K562 (cell line): ENCODE data around the gene B3GNT4. TPM values are rescaled to one million over a fixed set of nuclear protein-coding genes. Genes with fewer than 3 reads are reported as not detected.

Source experiments
- ATAC-seq: fragments of 200-7000 bp; cut with Tn5 transposase; 3 replicates; pipeline ENCODE4 v1.9.1; 2020; ENCODE audit warnings: moderate library complexity
- BruUV-seq: library from RNA; stranded (reverse); fragments of 400-500 nt; replicated peaks from 2 replicates; lab custom pipeline; 2021; lab: Mats Ljungman, UMichigan
- CTCF ChIA-PET: fragments of 300-600 bp; formaldehyde crosslinking; extraction: SDS; loops from one replicate; lab custom pipeline; 2021; ENCODE audit warnings: low intra/inter-chr PET ratio; lab: Yijun Ruan, JAX
- POLR2A ChIA-PET: fragments of 300-600, 350-650 bp; sonication (Branson Sonifier 250); formaldehyde crosslinking; extraction: SDS; loops from one replicate; lab custom pipeline; 2021; ENCODE audit warnings: antibody characterized with exemption, inconsistent platforms; lab: Yijun Ruan, JAX
- DNase-seq, 4 experiments: peaks; one replicate each; pipeline versions ENCODE4 v3.0.0 to v3.0.0-alpha.2; 2011 to 2018; ENCODE audit warnings: low spot score in 3 of 4, mixed read lengths in 3 of 4; ENCODE audit errors: extremely low read depth in 1 of 4
- FAIRE-seq: peaks from 2 replicates; lab custom pipeline; 2011; peaks lifted over from hg19 to GRCh38; lab: Jason Lieb, UNC
- H2AFZ ChIP-seq: 2 replicates; pipeline ENCODE4 v1.6.0; 2011; ENCODE audit warnings: low read depth, low read length, control low read depth, inconsistent platforms
- H3K27ac ChIP-seq: fragments of 200-600 bp; 3 replicates; pipeline ENCODE4 v1.8.0; 2011; ENCODE audit warnings: low read depth, mild to moderate bottlenecking, control low read depth, inconsistent platforms, low read length, moderate library complexity, mixed read lengths; ENCODE audit errors: extremely low read depth
- H3K27me3 ChIP-seq, 2 experiments: fragments of 300-600 bp in 1 of 2; 2 replicates in 1 of 2; 3 replicates in 1 of 2; pipeline versions ENCODE4 v1.6.0 to v1.8.0; 2011; ENCODE audit warnings: inconsistent platforms in 2 of 2, low read length in 2 of 2, mild to moderate bottlenecking in 1 of 2, mixed read lengths in 1 of 2, moderate library complexity in 1 of 2; ENCODE audit not compliant: control insufficient read depth in 2 of 2, insufficient read depth in 2 of 2
- H3K36me3 ChIP-seq: fragments of 300-600 bp; 3 replicates; pipeline ENCODE4 v1.8.0; 2011; ENCODE audit warnings: mild to moderate bottlenecking, low read length, inconsistent platforms; ENCODE audit not compliant: control insufficient read depth, insufficient read depth
- H3K4me1 ChIP-seq, 2 experiments: fragments of 200-600 bp in 1 of 2; replicated peaks in 1 of 2; 2 replicates in 1 of 2; 3 replicates in 1 of 2; pipeline versions ENCODE4 v1.5.1 to v1.8.0; 2011; ENCODE audit warnings: inconsistent platforms in 2 of 2, low read length in 2 of 2, mild to moderate bottlenecking in 1 of 2, mixed read lengths in 1 of 2, moderate library complexity in 1 of 2; ENCODE audit not compliant: control insufficient read depth in 2 of 2, insufficient read depth in 2 of 2
- H3K4me2 ChIP-seq: 2 replicates; pipeline ENCODE4 v1.6.1; 2011; ENCODE audit warnings: low read length, control low read depth, inconsistent platforms, mixed read lengths; ENCODE audit not compliant: insufficient read depth
- H3K4me3 ChIP-seq: fragments of 200-600 bp; sonication (generic), shearing (Covaris generic); 2 replicates; pipeline ENCODE4 v1.5.1; 2016; ENCODE audit warnings: control low read depth, inconsistent platforms
- H3K79me2 ChIP-seq: fragments of 200-600 bp; 3 replicates; pipeline ENCODE4 v1.8.0; 2011; ENCODE audit warnings: low read length, inconsistent platforms; ENCODE audit not compliant: control insufficient read depth, insufficient read depth
- H3K9ac ChIP-seq, 2 experiments: 2 replicates each; pipeline versions ENCODE4 v1.6.0 to v1.6.1; 2011; ENCODE audit warnings: low read depth in 2 of 2, low read length in 2 of 2, control low read depth in 1 of 2, inconsistent platforms in 1 of 2, mild to moderate bottlenecking in 1 of 2, mixed read lengths in 1 of 2; ENCODE audit not compliant: insufficient read depth in 1 of 2
- H3K9me1 ChIP-seq: one replicate; pipeline ENCODE4 v1.6.0; 2011; ENCODE audit warnings: inconsistent platforms, mild to moderate bottlenecking, low read length, moderate library complexity; ENCODE audit not compliant: control insufficient read depth, insufficient read depth
- H3K9me3 ChIP-seq: replicated peaks from 2 replicates; pipeline ENCODE4 v1.5.1; 2011; ENCODE audit warnings: low read depth, low read length, inconsistent platforms; ENCODE audit not compliant: control insufficient read depth, insufficient read depth
- H4K20me1 ChIP-seq: replicated peaks from 2 replicates; pipeline ENCODE4 v1.6.1; 2011; ENCODE audit warnings: low read length, inconsistent platforms, mixed read lengths; ENCODE audit not compliant: control insufficient read depth, insufficient read depth
- BCOR ChIP-seq: fragments of 450-650 bp; IDR thresholded peaks from 2 replicates; pipeline ENCODE4 v1.6.1; 2016
- CBX3 ChIP-seq, 2 experiments: IDR thresholded peaks; 1 replicate in 1 of 2; 2 replicates in 1 of 2; pipeline ENCODE4 v1.6.1; 2012; ENCODE audit warnings: inconsistent platforms in 2 of 2, low read length in 2 of 2, borderline replicate concordance in 1 of 2, control low read depth in 1 of 2
- KDM1A ChIP-seq, 2 experiments: fragments of 450-650 bp; IDR thresholded peaks; 2 replicates each; pipeline ENCODE4 v1.6.1; 2016; ENCODE audit warnings: mild to moderate bottlenecking in 2 of 2
- RBM25 ChIP-seq: fragments of 200-400 bp; formaldehyde crosslinking; IDR thresholded peaks from 2 replicates; pipeline ENCODE4 v1.6.1; 2018; ENCODE audit warnings: low read length, low read depth, moderate library complexity; ENCODE audit not compliant: severe bottlenecking
- SMARCE1 ChIP-seq: fragments of 450-650 bp; IDR thresholded peaks from 2 replicates; pipeline ENCODE4 v1.7.1; 2016; ENCODE audit warnings: mild to moderate bottlenecking
- ZNF121 ChIP-seq: sonication (generic); formaldehyde crosslinking; conservative IDR thresholded peaks from 2 replicates; pipeline ENCODE4 v1.8.0; 2022; ENCODE audit warnings: missing genetic modification reagents
- ZNF324 ChIP-seq: fragments of 250-450 bp; sonication (Bioruptor Pico); IDR thresholded peaks from 2 replicates; pipeline ENCODE4 v1.4.0; 2020; ENCODE audit warnings: mild to moderate bottlenecking
- WGBS: fragments of 100-300 bp; shearing (Covaris generic); methylation state at CpG from one replicate; pipeline ENCODE4 v1.1.6; 2016; ENCODE audit warnings: low coverage, mixed read lengths; ENCODE audit not compliant: insufficient coverage; ENCODE audit errors: missing lambda C conversion rate; 5-methylcytosine and 5-hydroxymethylcytosine counted together
- in situ Hi-C: fragments of 300-500 bp; cut with MboI; formaldehyde crosslinking; loops from 4 replicates; pipeline ENCODE4 v1.15.0; 2018; ENCODE audit warnings: inconsistent platforms, mixed read lengths
- intact Hi-C: fragments of 100-400 bp; cut with micrococcal nuclease; formaldehyde crosslinking; loops from 2 replicates; pipeline ENCODE4 v1.14.2; 2022
- polyA plus RNA-seq, 8 experiments: library from polyadenylated mRNA; depleted of rRNA in 4 of 8; stranded (reverse) in 5 of 8; unstranded in 3 of 8; fragments of >200 nt; fragmentation: Nextera tagmentation in 2 of 8; fragmentation: Illumina TruSeq in 1 of 8; extraction: Ambion mirVana in 2 of 8; extraction: Trizol in 1 of 8; gene quantifications; 2 replicates each; pipeline versions ENCODE4 v1.2.1 to v1.2.3, GENCODE V29; 2011 to 2014; ENCODE audit warnings: inconsistent platforms in 1 of 8, missing spikeins in 1 of 8
- total RNA-seq, 7 experiments: library from RNA; depleted of rRNA in 6 of 7; stranded (reverse); fragments of >200 nt in 6 of 7; fragmentation: Illumina TruSeq in 2 of 7; extraction: Trizol in 2 of 7; gene quantifications; 2 replicates each; pipeline versions ENCODE4 v1.2.1 to v1.2.3, GENCODE V29; 2011 to 2021; ENCODE audit warnings: low replicate concordance in 1 of 7

B3GNT4 gene
- total and polyA plus RNA-seq, 9 of the 15 experiments (the other 6 are each of a cell fraction or from before 2014, with no cell fraction given) = 0.17 to 3.2 (median 1.3) TPM

- DNase-seq (no peak), ATAC-seq (no peak), FAIRE-seq (no peak)
- 48% methylated on average over 7 of the region's 7 CpGs for WGBS
- no TSS peak for BruUV-seq
- H3K9ac ChIP-seq = no peak overlapping the region
- no peaks in the 10 kb centered on the region for H4K20me1 ChIP-seq
- intact Hi-C loops (no loop called here), in situ Hi-C loops (no loop called here)
- H3K9me3 ChIP-seq = no peaks in the 10 kb centered on the region
- no peak overlapping the region for H3K27ac ChIP-seq
- no peaks in the 10 kb centered on the region for H3K79me2 ChIP-seq
- H3K36me3 ChIP-seq = no peaks in the 10 kb centered on the region
- H2AFZ ChIP-seq = no peak overlapping the region
- CTCF ChIA-PET = no interaction called here
- no peak overlapping the region for H3K4me3 ChIP-seq
- POLR2A ChIA-PET = no interaction called here
- no peaks in the 10 kb centered on the region for H3K9me1 ChIP-seq
- no peak overlapping the region for H3K4me2 ChIP-seq
- TF ChIP-seq CBX3 (IDR thresholded peaks at IDR 0.05; ENCODE audit: borderline replicate concordance in 1 of 2, low read length in 2 of 2) (no peak), ZNF324 (CRISPR knock-in tag) (no peak), RBM25 (peak; percentile 60), ZNF121 (CRISPR knock-in tag) (peak; percentile 99), KDM1A (IDR thresholded peaks at IDR 0.05) (0 out of 4 replicates have a peak, but pooled peaks of 1 of the 2 experiments have one; percentile 27), BCOR (peak; percentile 78), SMARCE1 (no peak)
- H3K4me1 ChIP-seq = peaks cover 0 to 10% of the 10 kb centered on the region in 2 experiments; a peak in 2 of 5 replicates
- H3K27me3 ChIP-seq = no peaks in the 10 kb centered on the region
Measured at GRCh38 chr12:122185079-122185478, 18.4 kb upstream of the B3GNT4 start.
